Femur (tissue), 1 donor: ENCODE measurements around the gene BIN1.
A peak's percentile ranks its signal among the peaks of the same experiment; 100 is the strongest.

ENCODE experiments used
- DNase-seq: peaks from one replicate; pipeline ENCODE4 v3.0.0-alpha.2; 2017

The BIN1 gene

GRCh38 chr2:127016329-127016728 lies 90.6 kb downstream of the BIN1 start:
- DNase-seq = no peak

GRCh38 chr2:127015106-127015910 lies 91.6 kb downstream of the BIN1 start:
- no peak for DNase-seq

GRCh38 chr2:127014630-127015029 lies 92.3 kb downstream of the BIN1 start:
- no peak for DNase-seq

GRCh38 chr2:127014224-127014623 lies 92.7 kb downstream of the BIN1 start:
- DNase-seq = no peak

- DNase-seq = no peak
Measured at GRCh38 chr2:127012868-127013267, 94.1 kb downstream of the BIN1 start.

GRCh38 chr2:127012215-127012614 lies 94.7 kb downstream of the BIN1 start:
- DNase-seq = no peak

- no peak for DNase-seq
Measured at GRCh38 chr2:127011796-127012195, 95.2 kb downstream of the BIN1 start.

GRCh38 chr2:127011231-127011661 lies 95.7 kb downstream of the BIN1 start:
- peak; percentile 33 for DNase-seq

- DNase-seq = no peak
Measured at GRCh38 chr2:127008265-127009015, 98.5 kb downstream of the BIN1 start.

- DNase-seq = no peak
Measured at GRCh38 chr2:127007652-127008051, 99.3 kb downstream of the BIN1 start.

GRCh38 chr2:127006962-127007361 lies 100.0 kb downstream of the BIN1 start:
- DNase-seq = no peak

GRCh38 chr2:127004893-127005600 lies 101.9 kb downstream of the BIN1 start:
- DNase-seq = no peak

- no peak for DNase-seq
Measured at GRCh38 chr2:127003070-127003800, 103.7 kb downstream of the BIN1 start.

- DNase-seq = no peak
Measured at GRCh38 chr2:127001751-127002150, 105.2 kb downstream of the BIN1 start.

- no peak for DNase-seq
Measured at GRCh38 chr2:127000937-127001336, 106.0 kb downstream of the BIN1 start.

GRCh38 chr2:127000194-127000593 lies 106.8 kb downstream of the BIN1 start:
- DNase-seq = no peak

- DNase-seq = no peak
Measured at GRCh38 chr2:126999106-126999756, 107.7 kb downstream of the BIN1 start.

- no peak for DNase-seq
Measured at GRCh38 chr2:126998486-126998885, 108.5 kb downstream of the BIN1 start.
